Mesodermal cell (in vitro differentiated cells): ENCODE data around the gene IGSF8.
"Not testable (repeated sequence)": the region's sequence is repeated elsewhere in the genome, so short reads cannot be mapped to it uniquely, and the experiment has no call there.

Experiments
- H3K27ac ChIP-seq: 2 replicates; pipeline ENCODE4 v1.7.0; 2013; ENCODE audit warnings: mild to moderate bottlenecking, low read depth, low read length, moderate library complexity; ENCODE audit not compliant: severe bottlenecking
- H3K36me3 ChIP-seq: 2 replicates; pipeline ENCODE4 v1.7.1; 2013; ENCODE audit warnings: mild to moderate bottlenecking, low read length, moderate library complexity; ENCODE audit not compliant: control insufficient read depth, insufficient read depth
- H3K4me1 ChIP-seq: one replicate; pipeline ENCODE4 v1.7.1; 2013; ENCODE audit warnings: mild to moderate bottlenecking, low read length; ENCODE audit not compliant: insufficient read depth, control insufficient read depth, poor library complexity, severe bottlenecking
- H3K4me3 ChIP-seq: 2 replicates; pipeline ENCODE4 v1.7.0; 2013; ENCODE audit warnings: low read length, control low read depth, mild to moderate bottlenecking; ENCODE audit not compliant: insufficient read depth, poor library complexity, severe bottlenecking; ENCODE audit errors: extremely low read depth
- H3K9me3 ChIP-seq: 2 replicates; pipeline ENCODE4 v1.7.1; 2013; ENCODE audit warnings: mild to moderate bottlenecking, low read length, moderate library complexity; ENCODE audit not compliant: control insufficient read depth
- WGBS, 2 experiments: methylation state at CpG; one replicate each; pipeline ENCODE4 v1.1.5; 2013; ENCODE audit warnings: missing lambda C conversion rate in 2 of 2; ENCODE audit not compliant: insufficient coverage in 2 of 2; 5-methylcytosine and 5-hydroxymethylcytosine counted together

IGSF8 gene

GRCh38 chr1:160127381-160127780 lies 29.0 kb upstream of the IGSF8 start:
- Histone ChIP-seq H3K4me1 (peaks cover 30% of the 10 kb centered on the region), H3K9me3 (no peaks in the 10 kb centered on the region), H3K36me3 (no peaks in the 10 kb centered on the region), H3K27ac (no peak overlapping the region), H3K4me3 (no peak overlapping the region)
- WGBS, 2 experiments: 94 to 97% methylated on average over 6 to 9 of the region's 9 CpGs

GRCh38 chr1:160126342-160126741 lies 27.9 kb upstream of the IGSF8 start:
- H3K4me3 ChIP-seq, H3K27ac ChIP-seq, H3K9me3 ChIP-seq, H3K36me3 ChIP-seq: not testable (repeated sequence)
- no CpG with 5 or more reads among the region's 4 CpGs for WGBS, 2 experiments
- H3K4me1 ChIP-seq: peaks cover 30% of the 10 kb centered on the region

DNA sequence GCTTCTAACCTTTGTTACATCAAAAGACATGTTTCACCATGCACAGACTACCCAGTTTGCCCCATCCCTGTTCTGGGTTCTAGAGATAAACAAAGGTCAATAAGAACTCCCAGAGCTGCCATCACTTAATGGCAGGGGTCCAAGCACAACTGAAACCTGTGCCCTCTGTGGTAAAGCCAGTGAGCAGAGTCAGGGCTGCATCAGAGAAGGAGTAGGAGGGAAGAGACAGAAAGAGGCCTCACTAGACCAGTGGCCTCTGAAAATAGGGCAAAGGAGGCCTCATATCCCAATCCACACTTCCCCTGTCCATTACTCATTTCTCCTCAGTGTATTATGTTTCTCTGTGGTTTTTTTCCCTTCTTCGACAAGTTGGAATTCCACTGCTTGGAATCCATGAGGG lies 27.3 kb upstream of the IGSF8 start:
- Histone ChIP-seq H3K27ac (peak overlapping the region; percentile 23), H3K4me1 (peaks cover 30% of the 10 kb centered on the region), H3K4me3 (no peak overlapping the region), H3K9me3 (no peaks in the 10 kb centered on the region), H3K36me3 (no peaks in the 10 kb centered on the region)
- WGBS, 2 experiments: 100% methylated on average over 1 of the region's 1 CpG; no CpG with 5 or more reads in 1 of the 2 experiments

- no peak overlapping the region for H3K27ac ChIP-seq
- H3K9me3 ChIP-seq: no peaks in the 10 kb centered on the region
- no peak overlapping the region for H3K4me3 ChIP-seq
- no peaks in the 10 kb centered on the region for H3K36me3 ChIP-seq
- WGBS, 2 experiments: 56 to 79% methylated on average over 1 to 5 of the region's 8 CpGs
- peaks cover 30% of the 10 kb centered on the region for H3K4me1 ChIP-seq
Measured at GRCh38 chr1:160124705-160125478, 26.5 kb upstream of the IGSF8 start.

DNA sequence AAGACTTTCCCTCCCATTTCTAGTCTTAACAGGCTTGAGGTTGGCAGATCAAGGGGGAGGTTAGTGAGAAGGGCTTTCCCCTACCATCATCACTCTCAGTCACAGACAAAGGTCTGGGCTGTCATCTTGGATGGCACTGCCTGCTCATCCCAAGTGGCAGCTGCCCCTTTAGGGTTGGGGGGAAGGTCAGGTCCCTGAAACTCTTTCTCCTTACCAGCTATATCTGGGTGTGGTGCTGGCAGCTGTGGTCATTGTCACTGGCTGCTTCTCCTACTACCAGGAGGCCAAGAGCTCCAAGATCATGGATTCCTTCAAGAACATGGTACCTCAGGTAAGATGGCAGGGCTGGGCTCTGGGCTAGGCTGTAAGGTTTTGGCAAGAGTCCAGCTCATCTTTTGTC lies 25.3 kb upstream of the IGSF8 start:
- H3K4me3 ChIP-seq: no peak overlapping the region
- no peaks in the 10 kb centered on the region for H3K9me3 ChIP-seq
- H3K36me3 ChIP-seq: no peaks in the 10 kb centered on the region
- H3K4me1 ChIP-seq: peaks cover 22% of the 10 kb centered on the region
- H3K27ac ChIP-seq: no peak overlapping the region

DNA sequence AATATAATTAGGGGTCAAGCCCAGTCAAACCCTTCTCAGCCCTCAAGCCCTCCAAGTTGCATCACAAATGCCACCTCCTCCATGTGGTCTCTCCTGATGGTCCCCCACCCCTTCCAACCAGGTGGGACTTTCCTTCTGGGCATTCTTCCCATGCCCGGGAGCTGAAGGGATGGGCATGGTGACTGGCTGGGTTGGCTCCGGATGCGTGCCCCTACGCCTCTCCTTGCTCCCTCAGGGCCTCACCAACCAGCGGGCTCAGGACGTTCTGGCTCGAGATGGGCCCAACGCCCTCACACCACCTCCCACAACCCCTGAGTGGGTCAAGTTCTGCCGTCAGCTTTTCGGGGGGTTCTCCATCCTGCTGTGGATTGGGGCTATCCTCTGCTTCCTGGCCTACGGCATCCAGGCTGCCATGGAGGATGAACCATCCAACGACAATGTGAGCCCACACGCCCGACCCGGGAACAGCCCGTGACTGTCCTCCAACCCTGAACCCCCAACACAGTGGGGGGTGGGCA lies 24.6 kb upstream of the IGSF8 start:
- Histone ChIP-seq H3K27ac (no peak overlapping the region), H3K4me1 (peaks cover 20% of the 10 kb centered on the region), H3K4me3 (no peak overlapping the region), H3K9me3 (no peaks in the 10 kb centered on the region), H3K36me3 (no peaks in the 10 kb centered on the region)
- WGBS, 2 experiments: 95 to 98% methylated on average over 8 to 11 of the region's 16 CpGs

GRCh38 chr1:160121388-160121787 lies 23.0 kb upstream of the IGSF8 start:
- Histone ChIP-seq H3K27ac (no peak overlapping the region), H3K4me3 (no peak overlapping the region), H3K4me1 (peaks cover 19% of the 10 kb centered on the region), H3K36me3 (no peaks in the 10 kb centered on the region), H3K9me3 (no peaks in the 10 kb centered on the region)
- no CpG with 5 or more reads among the region's 1 CpG for WGBS, 2 experiments

DNA sequence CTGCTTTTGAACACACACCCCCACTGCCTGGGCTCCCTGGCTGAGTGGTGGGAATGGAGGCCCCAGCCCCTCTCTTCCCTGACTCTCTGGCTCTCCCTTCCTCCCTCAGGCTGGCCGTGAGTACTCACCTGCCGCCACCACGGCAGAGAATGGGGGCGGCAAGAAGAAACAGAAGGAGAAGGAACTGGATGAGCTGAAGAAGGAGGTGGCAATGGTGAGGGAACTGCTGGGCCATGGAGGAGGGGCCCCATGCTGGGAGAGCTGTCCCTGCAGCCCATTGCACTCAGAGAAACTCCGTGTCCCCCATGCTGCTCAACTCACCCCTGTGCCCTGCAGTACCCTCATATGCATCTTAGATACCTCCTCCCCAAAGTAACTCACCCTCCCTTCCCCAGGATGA lies 22.4 kb upstream of the IGSF8 start:
- Histone ChIP-seq H3K9me3 (no peaks in the 10 kb centered on the region), H3K36me3 (no peaks in the 10 kb centered on the region), H3K4me3 (no peak overlapping the region), H3K27ac (no peak overlapping the region), H3K4me1 (peaks cover 23% of the 10 kb centered on the region)
- 60 to 100% methylated on average over 1 of the region's 5 CpGs for WGBS, 2 experiments

DNA sequence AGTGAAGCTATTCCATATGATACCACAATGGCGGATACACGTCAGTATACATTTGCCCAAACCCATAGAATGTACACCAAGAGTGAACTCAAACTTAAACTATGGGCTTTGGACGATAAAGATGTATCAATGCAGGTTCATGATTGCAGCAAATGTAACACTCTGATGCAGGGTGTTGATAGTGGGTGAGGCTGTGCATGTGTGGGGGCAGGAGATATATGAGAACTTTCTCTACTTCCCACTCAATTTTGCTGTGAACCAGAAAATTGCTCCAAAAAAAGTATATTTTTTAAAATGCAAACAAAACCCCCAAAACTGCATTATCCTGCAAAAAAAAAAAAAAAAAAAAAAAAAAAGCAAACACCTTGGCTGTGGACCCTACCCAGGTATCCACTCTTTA lies 20.5 kb upstream of the IGSF8 start:
- no peaks in the 10 kb centered on the region for H3K9me3 ChIP-seq
- H3K4me3 ChIP-seq: no peak overlapping the region
- H3K36me3 ChIP-seq: no peaks in the 10 kb centered on the region
- 80% methylated on average over 1 of the region's 3 CpGs; no CpG with 5 or more reads in 1 of the 2 experiments for WGBS, 2 experiments
- no peak overlapping the region for H3K27ac ChIP-seq
- peaks cover 23% of the 10 kb centered on the region for H3K4me1 ChIP-seq

DNA sequence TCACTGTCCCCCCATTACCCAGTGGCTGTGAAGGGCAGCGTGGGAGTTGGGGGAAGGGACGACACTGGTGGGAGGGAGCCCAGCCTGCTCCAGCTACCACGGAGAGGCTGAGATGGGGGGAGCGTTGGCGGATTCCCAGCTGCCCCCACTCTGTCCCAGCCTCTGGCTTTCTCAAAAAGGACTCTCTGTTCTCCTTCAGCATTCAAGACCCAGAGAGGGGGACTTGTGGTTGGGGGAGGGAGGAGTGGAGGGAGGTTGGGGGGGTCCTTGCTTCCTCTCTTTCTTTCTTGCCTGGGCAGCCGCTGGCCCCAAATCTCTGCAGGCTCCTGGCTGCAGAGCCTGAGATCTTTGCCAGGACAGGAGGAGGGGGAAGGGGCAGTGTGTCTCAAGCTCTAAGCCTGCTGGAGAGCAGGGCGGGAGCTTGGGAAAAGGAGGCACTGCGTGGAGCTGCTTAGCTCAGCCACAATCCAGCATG lies 19.3 kb upstream of the IGSF8 start:
- WGBS, 2 experiments: 25 to 40% methylated on average over 1 to 4 of the region's 8 CpGs
- no peaks in the 10 kb centered on the region for H3K9me3 ChIP-seq
- no peak overlapping the region for H3K4me3 ChIP-seq
- no peaks in the 10 kb centered on the region for H3K36me3 ChIP-seq
- H3K27ac ChIP-seq: no peak overlapping the region
- H3K4me1 ChIP-seq: peaks cover 23% of the 10 kb centered on the region

GRCh38 chr1:160117300-160117699 lies 18.9 kb upstream of the IGSF8 start:
- no CpG with 5 or more reads among the region's 1 CpG for WGBS, 2 experiments
- no peaks in the 10 kb centered on the region for H3K9me3 ChIP-seq
- no peak overlapping the region for H3K4me3 ChIP-seq
- H3K27ac ChIP-seq: no peak overlapping the region
- no peaks in the 10 kb centered on the region for H3K36me3 ChIP-seq
- peaks cover 23% of the 10 kb centered on the region for H3K4me1 ChIP-seq
